ENCODE results near the gene TMPRSS3. TPM values are rescaled to one million over a fixed set of nuclear protein-coding genes. Genes with fewer than 3 reads are reported as not detected.

The TMPRSS3 gene
- total and polyA plus RNA-seq, 2 donors (not counting 1 experiment from before 2014, with no cell fraction given) = 0.10 to 0.12 TPM

DNA sequence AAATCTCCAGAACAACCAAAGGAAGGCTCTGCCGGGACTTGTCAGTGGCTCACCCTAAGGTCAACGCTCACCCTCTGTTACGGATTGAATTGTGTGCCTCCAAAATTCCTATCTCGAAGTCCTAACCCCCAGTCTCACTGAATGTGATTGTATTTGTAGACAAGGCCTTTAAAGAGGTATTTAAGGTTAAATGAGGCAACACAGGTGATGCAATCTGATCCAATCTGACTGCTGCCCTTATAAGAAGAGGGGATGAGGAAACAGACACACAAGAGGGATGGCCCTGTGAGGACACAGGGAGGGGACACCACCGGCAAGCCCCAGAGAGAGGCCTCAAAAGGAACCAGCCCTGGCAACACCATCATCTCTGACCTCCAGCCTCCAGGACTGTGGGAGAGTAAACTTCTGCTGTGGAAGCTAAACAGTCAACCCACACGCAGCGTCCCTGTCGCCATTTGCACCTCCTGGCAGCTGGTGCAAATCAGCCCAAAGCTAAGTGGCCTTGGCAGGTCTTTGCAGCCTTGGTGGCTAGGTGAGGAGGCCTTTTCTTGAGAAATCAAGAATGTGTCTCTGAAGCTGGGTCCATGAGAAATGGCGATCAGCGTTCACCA lies 32.1 kb upstream of the TMPRSS3 start:
- Histone ChIP-seq H3K36me3 (replicated peaks in 1 of 2; ENCODE audit: control extremely low read depth in 1 of 2, control insufficient read depth in 1 of 2, extremely low read depth in 1 of 2, insufficient read depth in 2 of 2, low read length in 1 of 2) (no peaks in the 10 kb centered on the region), H4K20me1 (ENCODE audit: control insufficient read depth, insufficient read depth, low read length, poor library complexity, severe bottlenecking) (no peaks in the 10 kb centered on the region), H3K9ac (ENCODE audit: low read length) (no peak overlapping the region), H3K4me3 (ENCODE audit: control extremely low read depth in 1 of 5, extremely low read depth in 1 of 5, insufficient read depth in 1 of 5, low read depth in 2 of 5, low read length in 4 of 5) (no peak overlapping the region), H3K9me3 (ENCODE audit: control extremely low read depth in 1 of 3, control insufficient read depth in 2 of 3, insufficient read depth in 1 of 3, low read length in 2 of 3) (peaks cover 0 to 9% (median 4%) of the 10 kb centered on the region in 3 donors), H3K4me2 (replicated peaks; ENCODE audit: low read depth, low read length, poor library complexity, severe bottlenecking) (no peak overlapping the region), H3K79me2 (ENCODE audit: control insufficient read depth, insufficient read depth, low read length) (no peaks in the 10 kb centered on the region), H3K27me3 (replicated peaks in 1 of 4; ENCODE audit: control extremely low read depth in 1 of 4, control insufficient read depth in 3 of 4, insufficient read depth in 4 of 4, low read length in 3 of 4) (peaks cover 0 to 27% (median 6%) of the 10 kb centered on the region in 4 experiments), H2AFZ (ENCODE audit: insufficient read depth, low read depth, low read length, poor library complexity, severe bottlenecking) (no peak overlapping the region), H3K4me1 (ENCODE audit: control insufficient read depth in 2 of 2, insufficient read depth in 2 of 2, low read length in 2 of 2) (peaks cover 18 to 28% of the 10 kb centered on the region in 2 donors), H3K27ac (ENCODE audit: low read length in 2 of 2) (no peak overlapping the region)
- DNase-seq (no peak), ATAC-seq (ENCODE audit: low read depth) (no peak)
- Mint-ChIP-seq H3K9me3 (ENCODE audit: insufficient read depth) (peaks cover 10% of the 10 kb centered on the region), H3K27me3 (peaks cover 32% of the 10 kb centered on the region), H3K4me1 (peaks cover 25% of the 10 kb centered on the region), H3K4me3 (no peak overlapping the region), H3K27ac (no peak overlapping the region)
- 100% methylated on average over 2 of the region's 10 CpGs for WGBS (ENCODE audit: insufficient coverage)
- intact Hi-C loops (cut with micrococcal nuclease) = no loop called here
- ChIA-PET CTCF (no interaction called here), POLR2A (no interaction called here)
- TF ChIP-seq EZH2 (IDR thresholded peaks at IDR 0.05; ENCODE audit: borderline replicate concordance, insufficient read depth, low read depth, low read length, poor library complexity, severe bottlenecking) = no peak

DNA sequence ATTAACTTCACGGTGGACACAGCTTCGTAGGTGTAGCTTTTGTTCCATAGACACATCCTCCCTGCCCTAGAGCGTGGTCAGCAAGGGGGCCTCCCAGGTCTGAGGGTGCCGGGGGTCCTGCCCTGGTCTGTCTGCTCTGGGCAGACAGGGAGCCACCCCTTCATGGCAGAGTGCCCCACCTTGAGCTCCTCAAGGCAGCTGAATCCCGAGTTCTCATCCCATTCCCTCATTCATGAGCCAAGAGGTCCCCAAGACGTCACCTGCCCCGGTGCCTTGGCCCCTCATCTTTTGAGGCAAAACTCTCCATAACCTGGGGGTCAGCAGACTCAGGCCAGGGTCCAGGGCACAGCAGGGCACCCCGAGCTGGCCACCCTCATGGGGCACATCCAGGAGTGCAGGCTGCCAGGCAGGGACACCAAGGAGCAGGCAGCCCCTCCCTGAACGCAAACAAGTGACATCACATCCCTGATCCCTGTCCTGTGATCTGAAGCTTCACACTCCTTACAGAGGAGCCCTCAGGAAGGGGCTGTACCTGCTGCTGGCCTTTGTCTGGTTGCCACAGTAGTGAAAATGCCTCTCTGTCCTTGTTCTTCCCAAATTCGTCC lies 31.1 kb upstream of the TMPRSS3 start:
- peaks cover 25% of the 10 kb centered on the region for H3K4me1 Mint-ChIP-seq
- no peak overlapping the region for H3K27ac Mint-ChIP-seq
- H3K4me2 ChIP-seq (replicated peaks; ENCODE audit: low read depth, low read length, poor library complexity, severe bottlenecking) = no peak overlapping the region
- TF ChIP-seq, protein P1, sequence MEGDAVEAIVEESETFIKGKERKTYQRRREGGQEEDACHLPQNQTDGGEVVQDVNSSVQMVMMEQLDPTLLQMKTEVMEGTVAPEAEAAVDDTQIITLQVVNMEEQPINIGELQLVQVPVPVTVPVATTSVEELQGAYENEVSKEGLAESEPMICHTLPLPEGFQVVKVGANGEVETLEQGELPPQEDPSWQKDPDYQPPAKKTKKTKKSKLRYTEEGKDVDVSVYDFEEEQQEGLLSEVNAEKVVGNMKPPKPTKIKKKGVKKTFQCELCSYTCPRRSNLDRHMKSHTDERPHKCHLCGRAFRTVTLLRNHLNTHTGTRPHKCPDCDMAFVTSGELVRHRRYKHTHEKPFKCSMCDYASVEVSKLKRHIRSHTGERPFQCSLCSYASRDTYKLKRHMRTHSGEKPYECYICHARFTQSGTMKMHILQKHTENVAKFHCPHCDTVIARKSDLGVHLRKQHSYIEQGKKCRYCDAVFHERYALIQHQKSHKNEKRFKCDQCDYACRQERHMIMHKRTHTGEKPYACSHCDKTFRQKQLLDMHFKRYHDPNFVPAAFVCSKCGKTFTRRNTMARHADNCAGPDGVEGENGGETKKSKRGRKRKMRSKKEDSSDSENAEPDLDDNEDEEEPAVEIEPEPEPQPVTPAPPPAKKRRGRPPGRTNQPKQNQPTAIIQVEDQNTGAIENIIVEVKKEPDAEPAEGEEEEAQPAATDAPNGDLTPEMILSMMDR (IDR thresholded peaks at IDR 0.05) = no peak
- TF ChIP-seq EZH2 (IDR thresholded peaks at IDR 0.05; ENCODE audit: borderline replicate concordance, insufficient read depth, low read depth, low read length, poor library complexity, severe bottlenecking) = no peak
- no peak overlapping the region for H3K4me3 Mint-ChIP-seq
- H3K27me3 Mint-ChIP-seq = peaks cover 27% of the 10 kb centered on the region
- peaks cover 0 to 2% (median 1%) of the 10 kb centered on the region in 3 donors for H3K9me3 ChIP-seq (ENCODE audit: control extremely low read depth in 1 of 3, control insufficient read depth in 2 of 3, insufficient read depth in 1 of 3, low read length in 2 of 3)
- no peak for DNase-seq
- H3K27me3 ChIP-seq (replicated peaks in 1 of 4; ENCODE audit: control extremely low read depth in 1 of 4, control insufficient read depth in 3 of 4, insufficient read depth in 4 of 4, low read length in 3 of 4) = peaks cover 0 to 25% (median 6%) of the 10 kb centered on the region in 4 experiments
- H4K20me1 ChIP-seq (ENCODE audit: control insufficient read depth, insufficient read depth, low read length, poor library complexity, severe bottlenecking) = no peaks in the 10 kb centered on the region
- H3K9ac ChIP-seq (ENCODE audit: low read length) = no peak overlapping the region
- POLR2A ChIA-PET = no interaction called here
- CTCF ChIA-PET = no interaction called here
- WGBS (ENCODE audit: insufficient coverage) = 95% methylated on average over 10 of the region's 10 CpGs
- ATAC-seq (ENCODE audit: low read depth) = no peak
- no peak overlapping the region for H2AFZ ChIP-seq (ENCODE audit: insufficient read depth, low read depth, low read length, poor library complexity, severe bottlenecking)
- no peaks in the 10 kb centered on the region for H3K79me2 ChIP-seq (ENCODE audit: control insufficient read depth, insufficient read depth, low read length)
- H3K27ac ChIP-seq (ENCODE audit: low read length in 2 of 2) = no peak overlapping the region
- no peaks in the 10 kb centered on the region for H3K36me3 ChIP-seq (replicated peaks in 1 of 2; ENCODE audit: control extremely low read depth in 1 of 2, control insufficient read depth in 1 of 2, extremely low read depth in 1 of 2, insufficient read depth in 2 of 2, low read length in 1 of 2)
- no peak overlapping the region for H3K4me3 ChIP-seq (ENCODE audit: control extremely low read depth in 1 of 5, extremely low read depth in 1 of 5, insufficient read depth in 1 of 5, low read depth in 2 of 5, low read length in 4 of 5)
- peaks cover 18 to 28% of the 10 kb centered on the region in 2 donors for H3K4me1 ChIP-seq (ENCODE audit: control insufficient read depth in 2 of 2, insufficient read depth in 2 of 2, low read length in 2 of 2)
- peaks cover 2% of the 10 kb centered on the region for H3K9me3 Mint-ChIP-seq (ENCODE audit: insufficient read depth)
- intact Hi-C loops (cut with micrococcal nuclease) = no loop called here

All from B cell (primary cell).